MM.1S (cell line): ENCODE data around the gene PCDHGA11.

ENCODE experiments used
- CTCF ChIP-seq: fragments of 300-600 bp; sonication (generic); IDR thresholded peaks from 2 replicates; pipeline ENCODE4 v1.5.1; 2016; ENCODE audit warnings: antibody characterized with exemption, low read length, mixed read lengths
- EZH2 ChIP-seq: fragments of 300-600 bp; sonication (generic); optimal IDR thresholded peaks from 2 replicates; pipeline ENCODE3; 2017; ENCODE audit warnings: low read depth, mild to moderate bottlenecking, antibody characterized with exemption, low read length, mixed read lengths
- EZH2phosphoT487 ChIP-seq: fragments of 300-600 bp; sonication (generic); IDR thresholded peaks from 2 replicates; pipeline ENCODE4 v1.6.1; 2018; ENCODE audit warnings: antibody characterized with exemption, low read length

DNA sequence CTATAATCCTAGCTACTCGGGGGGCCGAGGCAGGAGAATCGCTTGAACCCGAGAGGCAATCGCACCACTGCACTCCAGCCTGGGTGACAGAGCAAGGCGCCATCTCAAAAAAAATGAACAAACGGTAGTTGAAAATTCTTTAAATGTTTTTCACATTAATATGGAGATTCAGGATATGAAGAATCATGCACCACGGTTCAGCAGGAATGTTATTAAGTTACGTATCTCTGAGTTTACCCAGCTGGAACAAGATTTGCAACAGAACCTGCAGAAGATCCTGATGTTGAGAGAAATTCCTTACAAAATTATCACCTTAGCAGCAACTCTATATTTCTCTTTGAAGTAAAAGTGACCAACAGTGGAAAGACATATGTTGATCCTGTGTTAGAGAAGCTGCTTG, 19.5 kb downstream of the PCDHGA11 start:
- TF ChIP-seq CTCF (no peak), EZH2phosphoT487 (no peak), EZH2 (no peak)
